ENCODE measurements around the gene KLC3.

The KLC3 gene

GRCh38 chr19:45299719-45300118 is 40.8 kb upstream of the KLC3 start:
- Histone ChIP-seq H3K27ac (ENCODE audit: low read length, poor library complexity, severe bottlenecking) (no peak overlapping the region), H3K4me2 (ENCODE audit: low read length, poor library complexity, severe bottlenecking) (no peak overlapping the region), H3K27me3 (ENCODE audit: control insufficient read depth in 1 of 2, insufficient read depth in 1 of 2, low read length in 2 of 2) (no peaks in the 10 kb centered on the region), H2AFZ (ENCODE audit: low read depth, low read length) (no peak overlapping the region), H3K4me1 (ENCODE audit: control insufficient read depth, insufficient read depth, low read depth, low read length) (no peaks in the 10 kb centered on the region), H3K23ac (ENCODE audit: low read length in 2 of 2) (no peak overlapping the region), H2BK120ac (ENCODE audit: low read depth, low read length) (no peak overlapping the region), H4K8ac (ENCODE audit: low read length) (no peak overlapping the region), H2AK5ac (ENCODE audit: low read length, severe bottlenecking) (no peak overlapping the region), H3K4me3 (ENCODE audit: insufficient read depth in 1 of 2, low read depth in 1 of 2, low read length in 2 of 2) (peak overlapping the region in 1 of 2 experiments; percentile 14), H3K36me3 (ENCODE audit: control insufficient read depth in 1 of 2, insufficient read depth in 2 of 2, low read depth in 1 of 2, low read length in 2 of 2) (peaks cover 61 to 62% of the 10 kb centered on the region in 2 experiments), H2BK5ac (ENCODE audit: low read depth, low read length, poor library complexity, severe bottlenecking) (no peak overlapping the region), H3K9ac (ENCODE audit: low read length) (no peak overlapping the region), H3K79me1 (replicated peaks; ENCODE audit: low read length, poor library complexity, severe bottlenecking) (no peaks in the 10 kb centered on the region), H4K91ac (ENCODE audit: low read length) (no peak overlapping the region), H3K4ac (ENCODE audit: low read depth in 1 of 2, low read length in 2 of 2) (no peak overlapping the region), H3K9me3 (ENCODE audit: control insufficient read depth, low read length) (peaks cover 9% of the 10 kb centered on the region), H2BK15ac (ENCODE audit: low read depth, poor library complexity, severe bottlenecking) (no peak overlapping the region), H2BK12ac (ENCODE audit: low read length in 2 of 2) (no peak overlapping the region), H3K14ac (ENCODE audit: low read length in 2 of 2) (no peak overlapping the region), H3K18ac (ENCODE audit: low read depth in 1 of 2, low read length in 2 of 2) (no peak overlapping the region)
- DNase-seq: no peak
- WGBS: 91% methylated on average over 6 of the region's 6 CpGs

DNA sequence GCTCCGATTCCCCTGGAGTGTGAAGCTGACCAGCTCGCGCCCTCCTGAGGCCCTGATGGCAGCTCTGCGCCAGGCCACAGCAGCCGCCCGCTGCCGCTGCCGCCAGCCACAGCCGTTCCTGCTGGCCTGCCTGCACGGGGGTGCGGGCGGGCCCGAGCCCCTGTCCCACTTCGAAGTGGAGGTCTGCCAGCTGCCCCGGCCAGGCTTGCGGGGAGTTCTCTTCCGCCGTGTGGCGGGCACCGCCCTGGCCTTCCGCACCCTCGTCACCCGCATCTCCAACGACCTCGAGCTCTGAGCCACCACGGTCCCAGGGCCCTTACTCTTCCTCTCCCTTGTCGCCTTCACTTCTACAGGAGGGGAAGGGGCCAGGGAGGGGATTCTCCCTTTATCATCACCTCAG is 38.1 kb upstream of the KLC3 start:
- H4K8ac ChIP-seq (ENCODE audit: low read length): no peak overlapping the region
- no peak overlapping the region for H2AFZ ChIP-seq (ENCODE audit: low read depth, low read length)
- H3K9me3 ChIP-seq (ENCODE audit: control insufficient read depth, low read length): peaks cover 5% of the 10 kb centered on the region
- H2AK5ac ChIP-seq (ENCODE audit: low read length, severe bottlenecking): no peak overlapping the region
- no peak overlapping the region for H3K9ac ChIP-seq (ENCODE audit: low read length)
- H2BK12ac ChIP-seq (ENCODE audit: low read length in 2 of 2): no peak overlapping the region
- H3K23ac ChIP-seq (ENCODE audit: low read length in 2 of 2): no peak overlapping the region
- H3K14ac ChIP-seq (ENCODE audit: low read length in 2 of 2): no peak overlapping the region
- H3K36me3 ChIP-seq (ENCODE audit: control insufficient read depth in 1 of 2, insufficient read depth in 2 of 2, low read depth in 1 of 2, low read length in 2 of 2): peaks cover 39 to 43% of the 10 kb centered on the region in 2 experiments
- H2BK120ac ChIP-seq (ENCODE audit: low read depth, low read length): no peak overlapping the region
- no peak for DNase-seq
- no peak overlapping the region for H3K4me2 ChIP-seq (ENCODE audit: low read length, poor library complexity, severe bottlenecking)
- no peaks in the 10 kb centered on the region for H3K4me1 ChIP-seq (ENCODE audit: control insufficient read depth, insufficient read depth, low read depth, low read length)
- H2BK15ac ChIP-seq (ENCODE audit: low read depth, poor library complexity, severe bottlenecking): no peak overlapping the region
- no peak overlapping the region for H3K4ac ChIP-seq (ENCODE audit: low read depth in 1 of 2, low read length in 2 of 2)
- H3K27ac ChIP-seq (ENCODE audit: low read length, poor library complexity, severe bottlenecking): no peak overlapping the region
- no peaks in the 10 kb centered on the region for H3K79me1 ChIP-seq (replicated peaks; ENCODE audit: low read length, poor library complexity, severe bottlenecking)
- no peaks in the 10 kb centered on the region for H3K27me3 ChIP-seq (ENCODE audit: control insufficient read depth in 1 of 2, insufficient read depth in 1 of 2, low read length in 2 of 2)
- WGBS: 91% methylated on average over 18 of the region's 27 CpGs
- H4K91ac ChIP-seq (ENCODE audit: low read length): no peak overlapping the region
- H2BK5ac ChIP-seq (ENCODE audit: low read depth, low read length, poor library complexity, severe bottlenecking): no peak overlapping the region
- no peak overlapping the region for H3K18ac ChIP-seq (ENCODE audit: low read depth in 1 of 2, low read length in 2 of 2)
- no peak overlapping the region for H3K4me3 ChIP-seq (ENCODE audit: insufficient read depth in 1 of 2, low read depth in 1 of 2, low read length in 2 of 2)

GRCh38 chr19:45303269-45304060 is 37.1 kb upstream of the KLC3 start:
- Histone ChIP-seq H3K23ac (ENCODE audit: low read length in 2 of 2) (no peak overlapping the region), H3K18ac (ENCODE audit: low read depth in 1 of 2, low read length in 2 of 2) (no peak overlapping the region), H3K14ac (ENCODE audit: low read length in 2 of 2) (no peak overlapping the region), H3K4me1 (ENCODE audit: control insufficient read depth, insufficient read depth, low read depth, low read length) (no peaks in the 10 kb centered on the region), H3K4ac (ENCODE audit: low read depth in 1 of 2, low read length in 2 of 2) (no peak overlapping the region), H2BK5ac (ENCODE audit: low read depth, low read length, poor library complexity, severe bottlenecking) (no peak overlapping the region), H3K9me3 (ENCODE audit: control insufficient read depth, low read length) (peaks cover 5% of the 10 kb centered on the region), H2BK15ac (ENCODE audit: low read depth, poor library complexity, severe bottlenecking) (no peak overlapping the region), H4K8ac (ENCODE audit: low read length) (peak overlapping the region; percentile 31), H2AFZ (ENCODE audit: low read depth, low read length) (no peak overlapping the region), H3K4me2 (ENCODE audit: low read length, poor library complexity, severe bottlenecking) (no peak overlapping the region), H3K27me3 (ENCODE audit: control insufficient read depth in 1 of 2, insufficient read depth in 1 of 2, low read length in 2 of 2) (no peaks in the 10 kb centered on the region), H3K79me1 (replicated peaks; ENCODE audit: low read length, poor library complexity, severe bottlenecking) (no peaks in the 10 kb centered on the region), H3K36me3 (ENCODE audit: control insufficient read depth in 1 of 2, insufficient read depth in 2 of 2, low read depth in 1 of 2, low read length in 2 of 2) (peaks cover 31 to 34% of the 10 kb centered on the region in 2 experiments), H3K27ac (ENCODE audit: low read length, poor library complexity, severe bottlenecking) (no peak overlapping the region), H3K9ac (ENCODE audit: low read length) (no peak overlapping the region), H3K4me3 (ENCODE audit: insufficient read depth in 1 of 2, low read depth in 1 of 2, low read length in 2 of 2) (no peak overlapping the region), H4K91ac (ENCODE audit: low read length) (no peak overlapping the region), H2BK12ac (ENCODE audit: low read length in 2 of 2) (no peak overlapping the region), H2BK120ac (ENCODE audit: low read depth, low read length) (no peak overlapping the region), H2AK5ac (ENCODE audit: low read length, severe bottlenecking) (no peak overlapping the region)
- DNase-seq: no peak
- 96% methylated on average over 9 of the region's 12 CpGs for WGBS

- whole genome bisulfite sequencing: 72% methylated on average over 4 of the region's 4 CpGs
- no peak for DNase-seq
Measured at GRCh38 chr19:45304141-45304926, 36.2 kb upstream of the KLC3 start.

More at GRCh38 chr19:45304141-45304926, 36.2 kb upstream of the KLC3 start:
- H3K9me3 ChIP-seq (ENCODE audit: control insufficient read depth, low read length): peaks cover 5% of the 10 kb centered on the region
- no peaks in the 10 kb centered on the region for H3K79me1 ChIP-seq (replicated peaks; ENCODE audit: low read length, poor library complexity, severe bottlenecking)
- no peak overlapping the region for H3K27ac ChIP-seq (ENCODE audit: low read length, poor library complexity, severe bottlenecking)
- no peak overlapping the region for H3K4me2 ChIP-seq (ENCODE audit: low read length, poor library complexity, severe bottlenecking)
- no peak overlapping the region for H2AFZ ChIP-seq (ENCODE audit: low read depth, low read length)
- H2BK120ac ChIP-seq (ENCODE audit: low read depth, low read length): no peak overlapping the region
- H4K91ac ChIP-seq (ENCODE audit: low read length): no peak overlapping the region
- no peak overlapping the region for H3K23ac ChIP-seq (ENCODE audit: low read length in 2 of 2)
- no peak overlapping the region for H3K14ac ChIP-seq (ENCODE audit: low read length in 2 of 2)
- no peaks in the 10 kb centered on the region for H3K27me3 ChIP-seq (ENCODE audit: control insufficient read depth in 1 of 2, insufficient read depth in 1 of 2, low read length in 2 of 2)
- H2BK15ac ChIP-seq (ENCODE audit: low read depth, poor library complexity, severe bottlenecking): no peak overlapping the region
- H3K4ac ChIP-seq (ENCODE audit: low read depth in 1 of 2, low read length in 2 of 2): no peak overlapping the region
- H3K18ac ChIP-seq (ENCODE audit: low read depth in 1 of 2, low read length in 2 of 2): no peak overlapping the region
- H3K4me1 ChIP-seq (ENCODE audit: control insufficient read depth, insufficient read depth, low read depth, low read length): no peaks in the 10 kb centered on the region
- H4K8ac ChIP-seq (ENCODE audit: low read length): no peak overlapping the region
- H2BK12ac ChIP-seq (ENCODE audit: low read length in 2 of 2): no peak overlapping the region
- no peak overlapping the region for H3K9ac ChIP-seq (ENCODE audit: low read length)
- H2AK5ac ChIP-seq (ENCODE audit: low read length, severe bottlenecking): no peak overlapping the region
- H2BK5ac ChIP-seq (ENCODE audit: low read depth, low read length, poor library complexity, severe bottlenecking): no peak overlapping the region
- peaks cover 26 to 32% of the 10 kb centered on the region in 2 experiments for H3K36me3 ChIP-seq (ENCODE audit: control insufficient read depth in 1 of 2, insufficient read depth in 2 of 2, low read depth in 1 of 2, low read length in 2 of 2)
- H3K4me3 ChIP-seq (ENCODE audit: insufficient read depth in 1 of 2, low read depth in 1 of 2, low read length in 2 of 2): no peak overlapping the region
